ENCODE results near the gene OTOA.
"Not testable (repeated sequence)": the region's sequence is repeated elsewhere in the genome, so short reads cannot be mapped to it uniquely, and the experiment has no call there.

Gene OTOA

GRCh38 chr16:21683184-21683583, 19.4 kb downstream of the OTOA start:
- CTCF ChIA-PET: interaction anchor here (0.8 kb wide), 1 partner anchor 26 kb away, joined by 3 read pairs; no protein-coding TSS in a partner anchor
- POLR2A ChIA-PET (ENCODE audit: low non-redundant PET): no interaction called here
- TF ChIP-seq CTCF (conservative IDR thresholded peaks at IDR 0.05; ENCODE audit: low read depth): no peak
- no peak overlapping the region for H3K27ac ChIP-seq
- no peak for DNase-seq (ENCODE audit: low spot score)

- CTCF ChIA-PET: interaction anchor here (0.6 to 1.0 kb wide), 3 partner anchors 17 to 1338 kb away, joined by 3 to 4 read pairs (median 3); no protein-coding TSS in a partner anchor
- no peak for DNase-seq (ENCODE audit: low spot score)
- POLR2A ChIA-PET (ENCODE audit: low non-redundant PET): no interaction called here
- no peak overlapping the region for H3K27ac ChIP-seq
- peak; percentile 31 for TF ChIP-seq CTCF (conservative IDR thresholded peaks at IDR 0.05; ENCODE audit: low read depth)
These were observed 20.4 kb downstream of the OTOA start for GRCh38 chr16:21684199-21684598.

GRCh38 chr16:21685034-21685455, 21.3 kb downstream of the OTOA start:
- TF ChIP-seq CTCF (conservative IDR thresholded peaks at IDR 0.05; ENCODE audit: low read depth): no peak
- ChIA-PET POLR2A (ENCODE audit: low non-redundant PET) (no interaction called here), CTCF (no interaction called here)
- DNase-seq (ENCODE audit: low spot score): no peak
- H3K27ac ChIP-seq: no peak overlapping the region

GRCh38 chr16:21689107-21689506, 25.3 kb downstream of the OTOA start:
- no peak for TF ChIP-seq CTCF (conservative IDR thresholded peaks at IDR 0.05; ENCODE audit: low read depth)
- H3K27ac ChIP-seq: no peak overlapping the region
- CTCF ChIA-PET: no interaction called here
- POLR2A ChIA-PET (ENCODE audit: low non-redundant PET): no interaction called here
- DNase-seq (ENCODE audit: low spot score): no peak

- POLR2A ChIA-PET (ENCODE audit: low non-redundant PET); CTCF ChIA-PET: not testable (repeated sequence)
These were observed 27.2 kb downstream of the OTOA start for GRCh38 chr16:21690967-21691366.

GRCh38 chr16:21694609-21695008, 30.8 kb downstream of the OTOA start:
- no peak overlapping the region for H3K27ac ChIP-seq
- ChIA-PET CTCF (interaction anchor here (2.2 kb wide), 1 partner anchor 37 kb away, joined by 7 read pairs; no protein-coding TSS in a partner anchor), POLR2A (ENCODE audit: low non-redundant PET) (no interaction called here)
- no peak for DNase-seq (ENCODE audit: low spot score)
- TF ChIP-seq CTCF (conservative IDR thresholded peaks at IDR 0.05; ENCODE audit: low read depth): no peak

More at GRCh38 chr16:21690967-21691366, 27.2 kb downstream of the OTOA start:
- not testable (repeated sequence) for DNase-seq (ENCODE audit: low spot score); H3K27ac ChIP-seq

- no peak overlapping the region for H3K27ac ChIP-seq
- DNase-seq (ENCODE audit: low spot score): no peak
- POLR2A ChIA-PET (ENCODE audit: low non-redundant PET): no interaction called here
- CTCF ChIA-PET: interaction anchor here (1.1 kb wide), 1 partner anchor 39 kb away, joined by 4 read pairs; no protein-coding TSS in a partner anchor
- TF ChIP-seq CTCF (conservative IDR thresholded peaks at IDR 0.05; ENCODE audit: low read depth): no peak
These were observed 33.3 kb downstream of the OTOA start for GRCh38 chr16:21697032-21697431.
